GM18505 (cell line): Measurements from ENCODE around the gene NR5A2.

ENCODE experiments used
- ATAC-seq: cut with Tn5 transposase; IDR thresholded peaks from one replicate; pipeline ENCODE4 v1.9.1; 2021; ENCODE audit not compliant: unreplicated experiment
- POLR2A ChIP-seq: IDR thresholded peaks from 4 replicates; pipeline ENCODE4 v1.6.1; 2011; ENCODE audit warnings: borderline replicate concordance; ENCODE audit not compliant: insufficient read depth, insufficient read length; ENCODE audit errors: extremely low read depth

The NR5A2 gene

GRCh38 chr1:200128944-200129879 lies 101.7 kb downstream of the NR5A2 start:
- ATAC-seq = peak; percentile 65
- TF ChIP-seq POLR2A = no peak

GRCh38 chr1:200130552-200130951 lies 103.0 kb downstream of the NR5A2 start:
- no peak for ATAC-seq
- no peak for TF ChIP-seq POLR2A

DNA sequence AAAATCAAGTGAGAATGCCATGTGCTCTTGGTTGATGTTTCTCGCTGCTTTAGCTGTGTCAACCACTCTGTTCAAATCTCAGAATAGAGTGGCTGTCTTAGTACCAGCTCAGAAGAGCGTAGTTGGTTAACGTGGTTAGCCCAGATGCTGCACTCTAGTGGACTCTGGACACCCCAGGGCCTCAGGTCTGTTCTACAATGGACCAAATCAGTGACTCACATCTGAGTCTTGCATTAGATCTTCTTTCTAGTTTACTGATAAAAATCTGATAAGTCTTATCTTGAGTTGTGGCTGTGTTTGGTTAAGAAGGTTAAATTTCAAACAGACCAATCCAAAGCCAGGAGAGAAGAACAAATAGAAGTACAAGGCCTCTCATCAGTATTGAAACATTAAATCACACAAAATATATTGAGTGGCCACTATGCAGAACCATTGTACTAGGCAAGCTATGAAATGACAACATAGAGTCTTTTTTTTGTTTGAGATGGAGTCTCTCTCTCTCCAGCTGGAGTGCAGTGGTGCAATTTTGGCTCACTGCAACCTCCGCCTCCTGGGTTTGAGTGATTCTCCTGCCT lies 104.1 kb downstream of the NR5A2 start:
- no peak for TF ChIP-seq POLR2A
- ATAC-seq = no peak

DNA sequence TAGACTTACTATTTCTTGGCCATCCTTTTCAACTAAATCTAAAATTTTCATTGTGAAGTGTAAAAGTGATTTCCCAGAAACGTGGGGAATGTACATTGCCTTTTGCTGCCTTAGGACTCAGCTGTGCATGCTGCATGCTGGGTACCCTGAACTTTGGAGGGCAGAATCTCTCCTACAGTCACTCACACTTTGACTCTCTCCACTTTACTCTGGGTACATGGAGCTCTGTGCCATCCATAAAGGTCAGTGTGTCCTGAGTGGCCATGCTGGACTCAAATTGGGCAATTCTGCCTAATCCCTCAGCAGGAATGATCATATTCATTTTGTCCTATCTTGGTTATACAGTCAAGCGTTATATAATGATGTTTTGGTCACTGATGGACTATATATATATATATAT lies 105.6 kb downstream of the NR5A2 start:
- no peak for ATAC-seq
- TF ChIP-seq POLR2A = no peak

DNA sequence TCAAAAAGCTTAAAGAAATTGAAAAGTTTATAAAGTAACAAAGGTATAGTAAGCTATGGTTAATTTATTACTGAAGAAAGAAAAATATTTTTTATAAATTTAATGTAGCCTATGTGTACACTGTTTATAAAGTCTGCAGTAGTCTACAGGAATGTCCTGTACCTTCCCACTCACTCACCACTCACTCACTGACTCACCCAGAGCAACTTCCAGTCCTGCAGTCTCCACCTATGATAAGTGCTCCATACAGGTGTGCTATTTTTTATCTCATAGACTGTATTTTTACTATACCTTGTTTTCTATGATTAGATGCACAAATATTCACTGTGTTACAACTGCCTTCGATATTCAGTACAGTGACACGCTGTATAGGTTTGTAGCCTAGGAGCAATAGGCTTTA lies 106.6 kb downstream of the NR5A2 start:
- no peak for TF ChIP-seq POLR2A
- no peak for ATAC-seq

GRCh38 chr1:200136384-200136783 lies 108.9 kb downstream of the NR5A2 start:
- ATAC-seq = no peak
- TF ChIP-seq POLR2A = no peak

GRCh38 chr1:200139661-200140250 lies 112.2 kb downstream of the NR5A2 start:
- peak; percentile 56 for ATAC-seq
- TF ChIP-seq POLR2A = no peak

GRCh38 chr1:200143347-200143746 lies 115.8 kb downstream of the NR5A2 start:
- no peak for TF ChIP-seq POLR2A
- no peak for ATAC-seq

- TF ChIP-seq POLR2A = no peak
- ATAC-seq = no peak
These were observed 118.6 kb downstream of the NR5A2 start for GRCh38 chr1:200146100-200146499.

DNA sequence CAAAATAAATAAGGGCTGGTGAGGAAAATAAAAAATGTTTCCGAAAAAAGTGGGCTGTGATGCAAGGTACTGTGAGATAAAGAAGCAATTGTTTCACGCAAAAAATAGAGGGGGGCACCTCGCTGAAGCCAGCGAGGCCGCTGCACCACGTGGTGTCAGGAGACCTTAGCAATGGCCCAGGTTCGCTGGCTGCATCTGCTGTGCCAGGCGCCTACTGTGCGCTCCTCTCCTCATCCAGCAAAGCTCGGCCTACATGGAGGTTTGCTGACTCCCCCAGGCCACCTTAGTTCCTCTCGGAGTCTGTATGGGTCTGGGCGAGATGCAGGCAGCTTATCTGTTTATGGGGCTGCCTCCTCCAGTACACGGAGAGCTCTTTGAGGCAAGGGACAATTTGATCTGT lies 119.6 kb downstream of the NR5A2 start:
- no peak for ATAC-seq
- TF ChIP-seq POLR2A = no peak

DNA sequence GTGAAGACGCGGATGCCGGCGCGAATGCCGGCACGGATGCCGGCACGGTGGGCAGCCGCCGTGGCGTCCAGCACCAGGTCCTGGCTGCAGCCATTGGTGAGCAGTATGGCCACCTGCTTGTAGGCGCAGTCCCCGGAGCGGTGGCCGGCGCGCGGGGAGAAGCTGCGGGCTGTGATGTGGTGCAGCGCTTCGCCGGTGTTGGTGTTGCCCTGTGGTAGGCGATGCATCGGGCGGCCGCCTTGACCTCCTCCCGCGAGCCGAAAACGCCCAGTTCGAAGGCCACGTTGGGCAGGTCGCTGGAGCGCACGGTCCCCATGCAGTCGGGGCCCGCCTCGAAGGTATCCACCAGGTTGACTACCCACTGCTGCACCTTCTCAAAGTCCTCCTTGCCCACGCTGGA lies 120.2 kb downstream of the NR5A2 start:
- ATAC-seq = no peak
- no peak for TF ChIP-seq POLR2A

DNA sequence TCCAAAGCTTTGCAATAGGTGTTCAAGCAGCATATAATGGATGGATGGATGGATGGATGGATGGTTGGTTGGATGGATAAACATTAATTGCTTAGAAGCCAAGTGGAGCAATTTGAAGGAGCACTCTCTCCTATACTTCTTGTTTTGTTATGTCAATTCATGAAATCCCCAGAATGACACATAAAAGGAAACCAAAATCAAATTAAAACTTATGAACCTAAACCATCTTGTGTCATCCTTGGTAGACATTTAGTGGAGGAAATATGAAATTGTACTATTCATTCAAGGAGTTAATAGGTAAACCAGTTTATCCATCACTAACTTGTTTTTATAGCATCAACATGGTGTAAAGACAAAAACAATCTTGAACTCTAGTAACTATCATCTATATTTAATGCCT lies 122.5 kb downstream of the NR5A2 start:
- no peak for ATAC-seq
- TF ChIP-seq POLR2A = no peak

DNA sequence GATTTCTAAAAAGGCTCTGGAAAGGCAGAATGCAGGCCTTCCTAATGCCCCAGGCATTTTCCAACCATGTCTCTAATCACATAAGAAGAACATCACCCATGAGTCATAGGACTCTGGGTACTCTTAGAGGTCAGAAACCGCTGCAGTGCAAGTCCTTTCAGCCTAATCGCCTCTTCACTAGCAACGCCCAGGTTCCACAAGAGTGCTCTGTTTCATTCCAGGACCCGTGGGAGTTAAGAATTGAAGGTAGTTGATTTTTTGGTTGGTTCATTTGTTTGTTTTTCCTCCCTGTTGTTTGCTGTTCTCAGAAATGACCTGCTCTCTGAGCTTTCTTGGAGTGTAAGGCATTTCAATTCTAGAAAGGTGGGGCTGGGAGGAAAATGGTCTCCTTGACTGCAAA lies 123.2 kb downstream of the NR5A2 start:
- peak; percentile 37 for ATAC-seq
- TF ChIP-seq POLR2A = no peak

GRCh38 chr1:200152336-200152735 lies 124.8 kb downstream of the NR5A2 start:
- TF ChIP-seq POLR2A = no peak
- no peak for ATAC-seq
